Measurements from ENCODE around the gene FRYL.

FRYL gene

DNA sequence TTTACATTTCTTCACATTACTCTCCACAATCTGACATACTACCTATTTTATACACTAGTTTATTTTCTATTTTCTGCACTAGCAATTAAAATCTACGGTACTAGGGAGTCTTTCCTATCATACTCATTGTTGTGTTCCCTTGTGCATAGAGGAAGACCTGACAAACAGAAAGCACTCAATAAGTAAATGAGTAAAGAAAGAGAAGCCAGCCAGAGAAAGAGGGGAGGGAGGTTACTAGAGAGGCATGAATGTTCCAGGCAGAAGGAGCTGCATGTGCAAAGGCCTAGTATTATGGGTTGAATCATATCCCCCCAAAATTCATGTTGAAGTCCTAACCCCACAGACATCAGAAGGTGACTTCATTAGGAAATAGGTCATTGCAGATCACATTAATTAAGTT is 176.0 kb downstream of the FRYL start:
- TF ChIP-seq, protein P1, sequence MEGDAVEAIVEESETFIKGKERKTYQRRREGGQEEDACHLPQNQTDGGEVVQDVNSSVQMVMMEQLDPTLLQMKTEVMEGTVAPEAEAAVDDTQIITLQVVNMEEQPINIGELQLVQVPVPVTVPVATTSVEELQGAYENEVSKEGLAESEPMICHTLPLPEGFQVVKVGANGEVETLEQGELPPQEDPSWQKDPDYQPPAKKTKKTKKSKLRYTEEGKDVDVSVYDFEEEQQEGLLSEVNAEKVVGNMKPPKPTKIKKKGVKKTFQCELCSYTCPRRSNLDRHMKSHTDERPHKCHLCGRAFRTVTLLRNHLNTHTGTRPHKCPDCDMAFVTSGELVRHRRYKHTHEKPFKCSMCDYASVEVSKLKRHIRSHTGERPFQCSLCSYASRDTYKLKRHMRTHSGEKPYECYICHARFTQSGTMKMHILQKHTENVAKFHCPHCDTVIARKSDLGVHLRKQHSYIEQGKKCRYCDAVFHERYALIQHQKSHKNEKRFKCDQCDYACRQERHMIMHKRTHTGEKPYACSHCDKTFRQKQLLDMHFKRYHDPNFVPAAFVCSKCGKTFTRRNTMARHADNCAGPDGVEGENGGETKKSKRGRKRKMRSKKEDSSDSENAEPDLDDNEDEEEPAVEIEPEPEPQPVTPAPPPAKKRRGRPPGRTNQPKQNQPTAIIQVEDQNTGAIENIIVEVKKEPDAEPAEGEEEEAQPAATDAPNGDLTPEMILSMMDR (IDR thresholded peaks at IDR 0.05; ENCODE audit: extremely low read depth, insufficient read depth, missing control alignments), result no peak
- DNase-seq (ENCODE audit: low spot score), result no peak
- in situ Hi-C loops (cut with MboI; ENCODE audit: low pct_unique_long_range_greater_than_20kb, low sequenced_read_pairs, unreplicated experiment), result no loop called here

DNA sequence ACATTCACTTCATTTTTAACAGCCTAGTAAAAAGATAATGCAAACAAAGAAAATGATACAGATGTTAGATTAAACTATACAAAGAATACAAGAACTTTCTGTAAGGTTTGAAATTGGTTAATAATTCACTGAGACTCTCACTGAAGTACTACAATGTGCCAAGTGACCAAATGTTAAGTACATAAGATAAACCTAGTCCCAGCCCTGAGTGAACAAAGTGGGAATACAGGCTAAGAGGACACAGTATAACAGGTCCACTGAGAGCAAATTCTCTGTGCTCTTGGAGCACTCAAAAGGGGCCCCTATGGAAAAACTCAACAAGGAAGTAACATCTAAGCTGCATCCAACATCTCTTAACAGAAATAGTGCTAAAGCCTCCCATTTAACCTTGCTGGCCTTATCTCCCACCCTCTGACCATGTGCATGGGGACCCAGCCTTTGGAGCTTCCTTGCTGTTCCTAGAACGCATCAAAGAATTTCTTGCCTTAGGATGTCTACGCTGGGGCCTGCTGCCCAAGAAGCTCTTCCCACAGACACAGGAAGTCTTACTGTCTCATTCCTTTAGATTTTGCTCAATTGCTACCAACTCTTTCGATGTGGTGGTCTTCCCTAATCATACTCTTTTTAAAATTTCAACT is 176.6 kb downstream of the FRYL start:
- TF ChIP-seq, protein P1 (IDR thresholded peaks at IDR 0.05; ENCODE audit: extremely low read depth, insufficient read depth, missing control alignments), result no peak
- in situ Hi-C loops (cut with MboI; ENCODE audit: low pct_unique_long_range_greater_than_20kb, low sequenced_read_pairs, unreplicated experiment), result no loop called here
- no peak for DNase-seq (ENCODE audit: low spot score)

GRCh38 chr4:48602763-48603162 is 177.3 kb downstream of the FRYL start:
- TF ChIP-seq, protein P1 (IDR thresholded peaks at IDR 0.05; ENCODE audit: extremely low read depth, insufficient read depth, missing control alignments), result no peak
- no peak for DNase-seq (ENCODE audit: low spot score)
- in situ Hi-C loops (cut with MboI; ENCODE audit: low pct_unique_long_range_greater_than_20kb, low sequenced_read_pairs, unreplicated experiment), result no loop called here

DNA sequence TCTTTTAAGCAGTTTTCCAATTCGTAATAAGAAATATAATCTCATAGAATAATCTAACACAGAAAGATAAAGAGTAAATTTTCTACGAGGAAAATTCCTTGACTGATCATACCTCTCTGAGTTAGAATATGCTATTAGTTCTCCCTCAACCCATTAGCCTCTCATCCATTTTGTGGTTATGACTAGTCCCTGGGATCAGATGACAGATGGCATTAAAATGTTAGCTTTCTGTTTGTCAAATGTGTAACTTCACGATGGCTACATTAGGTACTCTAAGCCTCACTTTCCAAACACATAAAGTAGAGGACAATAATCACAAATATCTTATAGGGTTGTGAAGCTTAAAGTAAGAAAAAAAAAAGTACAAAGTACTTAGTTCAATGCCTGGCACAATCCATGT is 177.9 kb downstream of the FRYL start:
- TF ChIP-seq, protein P1 (IDR thresholded peaks at IDR 0.05; ENCODE audit: extremely low read depth, insufficient read depth, missing control alignments), result no peak
- no peak for DNase-seq (ENCODE audit: low spot score)
- in situ Hi-C loops (cut with MboI; ENCODE audit: low pct_unique_long_range_greater_than_20kb, low sequenced_read_pairs, unreplicated experiment), result no loop called here

- in situ Hi-C loops (cut with MboI; ENCODE audit: low pct_unique_long_range_greater_than_20kb, low sequenced_read_pairs, unreplicated experiment), result no loop called here
- no peak for DNase-seq (ENCODE audit: low spot score)
- TF ChIP-seq, protein P1 (IDR thresholded peaks at IDR 0.05; ENCODE audit: extremely low read depth, insufficient read depth, missing control alignments), result no peak
These were observed 183.7 kb downstream of the FRYL start for GRCh38 chr4:48596336-48596735.

- TF ChIP-seq, protein P1 (IDR thresholded peaks at IDR 0.05; ENCODE audit: extremely low read depth, insufficient read depth, missing control alignments), result no peak
- in situ Hi-C loops (cut with MboI; ENCODE audit: low pct_unique_long_range_greater_than_20kb, low sequenced_read_pairs, unreplicated experiment), result no loop called here
- no peak for DNase-seq (ENCODE audit: low spot score)
These were observed 185.9 kb downstream of the FRYL start for GRCh38 chr4:48594180-48594579.

Data from GM13977 (cell line).